ENCODE measurements around the gene WDR33.

WDR33 gene

DNA sequence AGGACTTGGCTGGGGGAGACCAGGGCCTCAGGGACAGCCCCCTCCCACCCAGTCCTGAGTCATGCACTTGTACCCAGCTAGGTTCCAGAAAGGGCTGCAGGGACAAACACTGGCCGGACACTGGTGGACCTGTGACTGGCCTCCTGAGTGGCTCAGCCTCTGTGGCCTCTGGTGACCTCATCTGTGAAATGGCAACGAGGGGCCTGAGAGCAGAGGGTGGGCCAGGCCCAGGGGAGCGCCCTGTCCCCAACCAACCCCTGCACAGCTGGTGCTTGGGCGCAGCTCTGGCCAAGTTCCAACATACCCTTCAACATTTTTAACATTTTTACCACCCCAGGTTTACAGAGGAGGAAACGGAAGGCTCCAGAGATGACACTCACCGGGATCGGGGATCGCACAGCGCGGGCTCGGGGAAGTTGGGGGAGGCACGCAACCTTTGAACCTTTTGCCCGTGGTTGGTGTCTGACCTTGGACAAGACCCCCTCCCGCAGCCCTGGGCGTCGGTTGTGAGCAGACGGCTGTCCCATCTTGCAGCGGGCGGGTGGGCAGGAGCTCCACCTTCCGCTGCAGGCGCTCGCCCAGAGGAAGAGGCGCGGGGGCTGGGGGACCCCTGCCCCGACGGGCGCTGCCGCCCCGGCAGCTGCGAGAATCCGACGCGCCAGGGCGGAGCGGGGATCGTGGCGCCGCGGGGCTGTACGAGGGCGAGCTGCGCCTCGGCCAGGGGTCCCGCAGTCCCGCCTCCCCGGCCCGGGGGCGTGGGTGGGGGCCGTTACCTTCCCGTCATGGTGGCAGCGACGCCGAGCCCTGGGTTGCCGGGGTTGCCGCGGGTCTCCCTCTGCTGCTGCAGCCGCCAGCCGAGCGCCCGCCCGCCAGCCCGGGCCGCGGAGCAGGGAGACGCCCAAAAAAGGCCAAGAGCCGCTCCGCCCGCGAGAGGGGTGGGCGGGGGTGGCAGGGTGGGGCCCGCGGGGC, 136.4 kb downstream of the WDR33 start:
- DNase-seq (ENCODE audit: low read depth in 2 of 2, low spot score in 1 of 2) = no peak

DNA sequence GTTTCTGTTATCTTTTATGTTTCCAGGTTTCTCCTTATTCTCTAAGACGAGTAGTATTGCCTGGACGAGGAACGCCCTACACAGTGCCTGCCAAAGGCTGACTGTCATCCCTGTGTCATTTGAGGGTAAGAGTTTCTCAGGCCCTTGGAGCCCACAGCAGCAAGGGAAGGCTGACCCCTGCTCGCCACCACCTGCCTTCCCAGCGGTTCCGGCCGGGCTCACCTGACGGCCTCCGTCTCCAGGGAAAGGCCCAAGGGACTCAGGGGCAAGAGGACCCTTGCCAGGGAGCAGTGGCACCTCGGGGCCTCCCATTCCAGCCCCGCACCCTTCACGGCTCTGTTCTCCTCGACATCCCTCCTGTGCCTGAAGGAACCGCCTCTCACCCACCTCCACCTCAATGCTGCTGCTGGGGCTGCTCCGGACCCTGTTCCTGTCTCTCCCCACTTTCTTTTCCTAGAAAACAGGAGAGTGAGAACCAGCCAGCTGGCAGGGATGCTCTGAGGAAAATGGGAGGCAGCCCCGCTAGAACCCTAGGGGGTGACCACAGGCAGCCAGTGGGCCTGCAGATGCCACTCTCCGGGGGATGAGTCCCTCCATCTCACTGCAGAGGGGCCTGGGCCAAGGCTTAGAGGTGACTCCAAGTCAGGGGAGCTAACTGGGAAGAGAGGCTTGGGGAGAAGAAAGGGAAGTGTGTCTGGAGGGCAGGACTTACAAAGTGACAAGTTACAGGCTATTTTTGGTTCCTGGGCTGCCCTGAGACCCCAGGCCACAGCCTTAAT, 137.5 kb downstream of the WDR33 start:
- DNase-seq (ENCODE audit: low read depth in 2 of 2, low spot score in 1 of 2) = no peak

DNA sequence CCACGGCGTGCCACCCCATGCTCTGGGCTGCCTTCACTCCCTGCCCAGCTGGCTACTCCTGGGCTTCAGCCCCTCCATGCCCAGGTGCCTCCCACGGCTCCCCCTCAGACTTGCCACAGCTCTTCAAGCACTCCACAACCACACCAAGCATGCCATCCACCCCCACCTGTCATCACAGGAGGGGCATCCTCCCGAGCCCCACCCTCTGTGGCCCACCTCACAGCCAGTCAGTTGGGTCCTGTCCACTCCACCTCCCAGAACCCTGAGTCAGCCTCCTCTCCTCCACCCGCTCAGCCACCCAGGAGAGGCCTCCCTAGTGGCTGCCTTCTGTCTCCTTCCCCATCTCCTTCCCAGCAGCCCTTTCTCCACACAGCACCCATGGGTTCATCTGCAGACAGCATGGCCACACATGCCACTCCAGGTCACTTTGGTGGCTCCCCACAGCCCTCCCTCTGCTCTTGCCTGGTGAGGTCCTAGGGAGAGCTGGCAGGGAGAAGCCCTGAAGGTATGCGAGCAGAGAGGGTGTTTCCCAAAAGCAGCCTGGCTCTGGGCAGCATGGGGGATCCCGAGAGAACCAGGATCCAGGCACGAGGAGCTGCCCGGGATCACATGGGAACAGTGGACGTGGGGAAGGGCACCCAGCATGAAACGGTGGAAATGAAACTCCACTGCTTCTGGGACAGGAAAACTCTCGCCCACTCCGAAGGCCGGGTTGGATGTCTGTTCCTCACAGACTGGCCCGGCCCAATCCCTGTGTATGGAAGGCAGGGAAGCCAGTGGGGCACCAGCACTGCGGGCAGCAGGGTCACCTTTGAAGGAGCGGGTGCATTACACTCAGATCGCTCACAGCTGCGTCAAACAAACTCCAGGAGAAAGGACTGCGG, 138.4 kb downstream of the WDR33 start:
- no peak for DNase-seq (ENCODE audit: low read depth in 2 of 2, low spot score in 1 of 2)

DNA sequence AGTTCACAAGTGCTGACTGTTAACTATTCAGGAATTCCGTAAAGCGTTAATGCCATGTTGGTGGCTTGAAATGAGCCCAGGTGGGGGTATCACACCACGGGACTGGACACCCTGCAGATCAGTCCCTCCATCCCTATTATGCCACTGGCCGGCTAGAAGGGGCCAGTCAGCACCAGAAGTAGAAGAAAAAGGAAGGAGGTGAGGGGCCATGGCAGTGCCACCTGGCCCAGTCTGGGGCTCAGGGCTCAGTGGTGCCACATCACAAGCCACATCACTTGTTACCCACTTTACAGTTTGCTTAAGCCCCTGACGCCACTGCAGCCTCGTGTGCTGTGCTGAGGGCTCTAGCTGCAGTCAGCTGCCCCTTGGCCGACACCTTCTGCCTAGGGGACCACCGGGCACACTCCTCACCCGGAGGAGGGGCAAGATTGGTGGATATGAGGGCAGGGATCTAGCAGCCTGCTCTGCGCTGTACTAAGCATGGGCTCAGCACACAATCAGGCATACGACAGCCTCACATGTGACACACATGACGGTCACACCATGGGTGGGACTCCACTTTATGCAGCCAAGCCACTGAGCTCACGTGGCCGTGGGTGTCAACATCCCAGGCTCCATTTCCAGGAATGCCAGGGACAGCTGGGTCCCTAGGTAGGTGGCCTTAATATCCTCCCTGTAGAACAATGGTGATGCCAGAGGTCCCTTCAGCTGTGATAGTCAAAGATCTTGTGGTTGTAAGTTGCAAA, 139.2 kb downstream of the WDR33 start:
- no peak for DNase-seq (ENCODE audit: low read depth in 2 of 2, low spot score in 1 of 2)

DNA sequence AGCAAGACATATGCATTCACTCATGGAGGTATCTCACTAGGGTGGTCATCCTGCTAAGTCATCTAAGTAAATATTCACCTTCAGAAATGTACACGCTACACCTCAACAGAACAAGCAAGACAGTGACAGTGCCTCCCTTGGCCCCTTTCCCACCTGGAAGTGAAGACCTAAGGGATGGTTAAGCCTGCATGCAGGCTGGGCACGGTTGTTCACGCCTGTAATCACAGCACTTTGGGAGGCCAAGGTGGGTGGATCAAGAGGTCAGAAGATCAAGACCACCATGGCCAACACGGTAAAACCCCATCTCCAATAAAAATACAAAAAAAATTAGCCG, 140.0 kb downstream of the WDR33 start:
- no peak for DNase-seq (ENCODE audit: low read depth in 2 of 2, low spot score in 1 of 2)

DNA sequence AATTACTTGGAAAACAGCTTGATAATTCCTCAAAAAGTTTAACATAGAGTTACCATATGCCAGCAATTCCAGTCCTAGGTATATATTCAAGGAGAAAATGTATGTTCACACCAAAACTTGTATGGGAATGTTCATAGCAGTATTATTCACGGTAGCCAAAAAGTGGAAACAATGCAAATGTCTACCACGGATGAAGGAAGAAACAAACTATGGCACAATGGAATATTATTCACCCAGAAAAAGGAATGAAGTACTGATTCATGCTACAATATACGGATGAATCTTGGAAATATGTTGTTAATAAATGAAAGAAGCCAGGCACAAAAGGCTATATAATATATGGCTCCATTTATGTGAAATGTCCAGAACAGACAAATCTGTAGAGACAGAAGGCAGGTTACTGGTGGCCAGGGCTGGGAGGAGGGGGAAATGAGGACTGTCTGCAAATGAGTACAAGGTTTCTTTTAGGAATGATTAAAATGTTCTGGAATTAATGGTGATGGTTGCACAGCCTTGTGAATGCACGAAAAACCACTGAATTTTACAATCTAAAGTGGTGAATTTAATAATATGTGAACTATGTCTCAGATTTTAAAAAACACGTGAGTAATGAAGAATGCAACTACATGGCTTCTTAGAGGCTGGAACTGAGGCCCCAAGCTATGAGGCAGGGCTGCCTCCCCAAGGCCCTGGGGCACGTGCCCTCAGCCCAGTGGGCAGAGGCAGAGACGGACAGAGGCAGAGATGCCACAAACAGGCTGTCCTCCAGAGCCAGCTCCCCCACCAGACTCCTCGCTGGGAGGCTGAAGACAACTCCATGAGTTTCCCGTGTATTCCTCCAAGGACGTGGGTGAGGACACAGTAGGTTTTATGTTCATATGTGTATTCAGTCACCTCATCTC, 140.7 kb downstream of the WDR33 start:
- no peak for DNase-seq (ENCODE audit: low read depth in 2 of 2, low spot score in 1 of 2)

DNA sequence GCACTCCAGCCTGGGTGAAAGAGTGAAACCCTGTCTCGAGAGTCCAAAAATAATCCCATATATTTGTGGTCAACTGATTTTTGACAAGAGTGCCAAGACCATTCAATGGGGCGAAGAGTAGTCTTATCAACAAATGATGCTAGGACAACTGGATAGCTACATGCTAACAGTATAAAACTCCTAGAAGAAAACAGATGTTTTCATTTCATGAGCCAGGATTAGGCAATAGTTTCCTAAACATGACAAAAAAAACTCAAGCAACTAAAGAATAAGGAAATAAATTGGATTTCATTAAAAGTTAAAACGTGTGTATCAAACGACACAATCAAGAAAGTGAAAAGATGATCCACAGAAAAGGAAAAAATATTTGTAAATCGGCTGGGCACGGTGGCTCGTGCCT, 141.9 kb downstream of the WDR33 start:
- DNase-seq (ENCODE audit: low read depth in 2 of 2, low spot score in 1 of 2) = no peak

DNA sequence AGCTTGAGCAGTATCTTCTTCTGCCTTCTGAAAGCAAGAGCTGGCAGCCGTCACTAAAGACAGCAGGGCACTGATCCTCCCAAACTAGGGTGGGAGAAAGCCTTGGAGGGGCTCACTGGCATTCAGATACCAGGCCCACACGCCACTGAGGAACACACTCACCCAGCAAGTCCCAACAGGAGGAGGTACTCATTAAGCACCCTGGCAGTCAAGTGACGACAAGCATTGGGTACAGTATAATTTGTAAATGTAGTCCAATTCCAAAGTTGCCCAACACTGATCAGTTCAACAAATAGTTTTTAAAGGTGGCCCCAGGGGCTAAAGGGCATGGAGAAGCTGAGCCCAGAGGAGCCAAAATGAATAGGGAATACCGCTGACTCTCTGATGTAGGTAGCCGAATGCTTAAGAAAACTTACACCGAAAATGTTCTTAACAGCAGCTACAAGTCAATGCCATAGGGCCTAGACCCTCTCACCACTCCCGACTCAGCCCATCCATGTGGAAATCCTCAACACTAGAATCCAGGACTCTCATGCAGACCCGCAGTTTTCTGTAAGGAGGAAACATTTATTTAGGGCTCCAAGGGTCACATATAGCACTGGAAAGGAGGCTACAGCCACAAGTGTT, 145.6 kb downstream of the WDR33 start:
- DNase-seq (ENCODE audit: low read depth in 2 of 2, low spot score in 1 of 2) = no peak

DNA sequence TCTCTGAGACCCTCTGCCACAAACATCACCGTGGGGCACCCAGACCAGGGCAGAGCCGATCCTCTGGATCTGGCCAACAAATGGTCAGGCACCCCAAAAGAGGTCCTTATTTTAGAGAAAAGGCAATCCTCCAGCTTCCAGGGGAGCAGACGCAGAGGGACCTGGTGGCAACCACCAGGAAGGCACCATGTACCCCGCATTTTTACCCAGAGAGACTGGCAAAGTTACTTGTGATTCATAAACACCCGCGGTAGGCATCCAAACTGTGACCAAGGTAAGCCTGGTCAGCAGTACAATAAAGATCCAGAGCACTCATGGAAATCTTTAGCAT, 146.1 kb downstream of the WDR33 start:
- DNase-seq (ENCODE audit: low read depth in 2 of 2, low spot score in 1 of 2) = no peak

DNA sequence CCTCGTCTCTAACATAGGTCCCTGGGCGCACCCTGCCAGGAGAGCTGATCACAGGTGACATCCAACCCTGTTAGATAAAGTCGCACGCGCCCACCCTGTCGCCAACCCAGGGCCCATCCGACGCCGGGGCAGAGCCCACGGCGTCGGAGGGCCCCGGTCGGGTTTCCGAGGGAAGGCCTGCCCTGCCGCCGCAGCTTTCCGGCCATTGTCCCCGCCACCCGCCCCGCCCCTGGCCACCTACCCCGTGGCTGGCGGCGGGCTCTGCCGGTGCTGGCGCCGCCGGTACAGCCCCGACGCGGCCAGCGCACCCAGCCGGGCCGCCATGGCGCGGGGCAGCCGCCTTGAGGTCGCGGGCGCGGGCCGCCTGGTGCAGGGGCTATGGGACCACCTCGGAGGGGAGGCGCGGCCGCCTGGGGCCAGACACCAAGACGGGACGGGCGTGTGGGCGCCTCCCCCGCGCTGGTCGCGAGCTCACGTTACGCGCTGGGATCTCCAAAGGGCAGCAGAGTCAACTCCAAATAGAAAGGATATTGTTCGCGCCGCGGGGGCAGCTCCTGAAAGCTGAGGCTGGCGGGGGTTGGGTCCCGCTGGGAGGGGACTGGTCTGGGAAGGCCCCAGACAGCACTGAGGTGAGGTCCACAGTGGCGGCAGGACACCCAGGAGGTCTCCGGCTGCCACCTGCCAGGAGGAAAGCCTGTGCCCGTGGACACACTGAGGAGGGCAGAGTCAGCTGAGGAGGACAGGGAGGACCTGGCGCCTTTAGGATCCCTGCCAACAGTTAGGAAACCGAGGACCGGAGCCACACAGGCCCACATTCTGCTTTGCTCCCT, 146.7 kb downstream of the WDR33 start:
- no peak for DNase-seq (ENCODE audit: low read depth in 2 of 2, low spot score in 1 of 2)

DNA sequence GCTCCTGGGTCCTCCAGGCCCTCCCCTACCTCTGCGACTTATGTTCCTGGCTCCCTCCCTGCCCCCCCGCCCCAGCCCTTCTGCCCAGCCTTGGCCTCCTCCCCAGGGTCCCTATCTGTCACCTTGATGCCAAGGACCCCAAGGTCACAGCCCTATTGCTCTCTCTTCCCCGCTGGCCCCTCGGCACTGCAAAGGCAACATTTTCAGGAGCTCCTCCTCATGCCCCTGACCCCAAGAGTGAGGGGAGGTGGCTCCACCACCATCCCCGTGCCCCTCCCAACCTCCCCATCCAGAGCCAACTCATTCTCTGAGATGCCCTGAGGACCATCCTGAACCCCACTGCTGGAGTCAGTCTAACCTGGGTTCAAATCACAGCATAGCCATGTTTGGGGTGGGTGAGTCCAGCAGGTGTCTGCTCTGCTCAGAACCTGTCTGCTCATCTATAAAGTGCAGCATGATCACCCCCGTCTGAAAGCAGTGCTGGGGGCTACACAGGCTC, 147.4 kb downstream of the WDR33 start:
- DNase-seq (ENCODE audit: low read depth in 2 of 2, low spot score in 1 of 2) = no peak

DNA sequence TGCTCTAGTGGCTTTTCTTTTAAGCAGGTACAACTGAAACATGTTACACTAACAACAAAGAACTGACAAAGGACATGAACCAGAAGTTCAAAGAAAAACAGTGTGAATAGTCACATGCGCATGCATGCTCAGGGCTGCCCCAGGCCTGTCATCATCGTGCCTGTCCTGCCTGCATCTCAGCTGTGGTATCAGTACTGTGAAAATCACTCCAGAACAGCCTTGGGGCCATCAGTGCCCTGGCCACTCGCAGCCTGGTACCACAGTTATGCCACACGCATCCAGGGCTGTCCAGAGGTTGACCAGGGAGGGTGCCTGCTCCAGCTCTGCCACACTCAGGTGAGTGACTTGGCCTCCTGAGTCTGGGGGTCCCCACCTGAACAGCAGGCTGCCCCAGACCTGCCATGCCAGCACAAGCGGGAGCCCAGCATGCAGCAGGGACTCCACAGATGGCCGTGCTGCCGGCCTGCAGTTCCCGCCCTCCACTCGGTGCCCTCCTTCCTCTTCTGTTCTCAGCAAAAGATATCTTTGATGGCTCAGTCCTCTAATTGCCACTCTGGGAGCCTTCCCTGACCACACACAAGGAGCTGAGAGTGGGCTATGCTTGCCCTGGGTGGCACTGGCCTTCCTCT, 147.9 kb downstream of the WDR33 start:
- no peak for DNase-seq (ENCODE audit: low read depth in 2 of 2, low spot score in 1 of 2)

DNA sequence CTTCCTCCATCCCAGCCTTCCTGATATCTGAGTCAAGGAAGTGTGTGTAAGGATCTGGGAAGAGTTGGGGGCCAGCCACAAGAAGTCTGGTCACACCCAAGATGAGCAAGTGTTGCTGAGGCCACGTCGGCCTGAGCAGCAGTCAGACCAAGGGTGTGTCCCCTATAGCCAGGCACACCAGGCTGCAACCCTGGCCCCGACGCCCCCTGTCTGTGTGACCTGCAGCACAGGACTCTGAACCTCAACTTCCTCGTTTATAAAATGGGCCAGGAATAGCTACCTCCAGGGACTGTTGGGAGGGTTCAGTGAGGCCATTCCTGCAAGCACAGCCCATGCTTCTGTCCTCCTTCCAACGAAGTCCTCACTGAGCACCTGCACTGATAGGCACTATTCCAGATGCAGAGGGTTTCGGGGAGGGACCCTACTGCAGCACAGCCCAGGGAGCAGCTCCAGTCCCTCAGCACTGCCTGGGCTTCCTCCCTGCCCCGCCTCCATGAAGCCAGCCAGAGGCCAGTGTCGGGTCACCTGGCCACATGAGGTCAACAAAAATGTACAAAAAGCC, 148.9 kb downstream of the WDR33 start:
- DNase-seq (ENCODE audit: low read depth in 2 of 2, low spot score in 1 of 2) = no peak

DNA sequence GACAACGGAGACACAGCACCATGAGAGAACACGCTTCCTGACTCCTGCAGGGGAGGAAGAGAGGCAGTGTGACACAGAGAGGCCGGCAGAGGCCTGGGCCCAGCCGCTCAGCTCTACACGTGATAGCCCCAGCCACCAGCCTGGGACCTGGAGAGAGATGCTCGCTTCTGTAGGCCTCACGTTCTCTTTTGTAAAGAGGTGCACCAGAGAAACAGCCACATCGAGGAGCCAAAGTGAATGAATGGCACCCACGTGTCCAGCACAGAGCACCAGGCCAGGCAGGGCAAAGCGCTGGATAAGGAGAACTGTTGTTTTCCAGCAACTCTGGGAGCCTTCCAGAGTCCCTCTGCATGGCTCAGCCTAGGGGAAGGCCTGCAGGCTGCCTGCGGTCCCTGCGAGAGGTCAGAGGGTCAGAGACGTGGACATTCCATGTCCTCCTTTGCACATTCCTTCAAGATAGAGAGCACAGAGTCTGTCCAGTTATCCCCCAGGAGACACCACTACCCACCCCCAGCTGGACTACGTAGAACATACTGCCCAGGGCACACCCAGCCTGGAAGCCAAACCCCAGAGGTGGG, 149.8 kb downstream of the WDR33 start:
- DNase-seq (ENCODE audit: low read depth in 2 of 2, low spot score in 1 of 2) = no peak

DNA sequence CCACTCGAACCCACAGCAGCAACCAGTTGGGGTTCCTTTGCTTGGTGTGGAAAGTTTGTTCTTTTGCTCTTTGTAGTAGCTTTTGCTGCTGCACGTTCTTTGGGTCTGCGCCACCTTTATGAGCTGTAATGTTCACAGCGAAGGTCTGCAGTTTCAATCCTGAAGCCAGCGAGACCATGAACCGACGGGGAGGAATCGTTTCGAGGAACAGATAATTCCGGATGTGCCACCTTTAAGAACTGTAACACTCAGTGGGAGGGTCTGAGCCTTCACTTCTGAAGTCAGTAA, 150.7 kb downstream of the WDR33 start:
- DNase-seq (ENCODE audit: low read depth in 2 of 2, low spot score in 1 of 2) = no peak

DNA sequence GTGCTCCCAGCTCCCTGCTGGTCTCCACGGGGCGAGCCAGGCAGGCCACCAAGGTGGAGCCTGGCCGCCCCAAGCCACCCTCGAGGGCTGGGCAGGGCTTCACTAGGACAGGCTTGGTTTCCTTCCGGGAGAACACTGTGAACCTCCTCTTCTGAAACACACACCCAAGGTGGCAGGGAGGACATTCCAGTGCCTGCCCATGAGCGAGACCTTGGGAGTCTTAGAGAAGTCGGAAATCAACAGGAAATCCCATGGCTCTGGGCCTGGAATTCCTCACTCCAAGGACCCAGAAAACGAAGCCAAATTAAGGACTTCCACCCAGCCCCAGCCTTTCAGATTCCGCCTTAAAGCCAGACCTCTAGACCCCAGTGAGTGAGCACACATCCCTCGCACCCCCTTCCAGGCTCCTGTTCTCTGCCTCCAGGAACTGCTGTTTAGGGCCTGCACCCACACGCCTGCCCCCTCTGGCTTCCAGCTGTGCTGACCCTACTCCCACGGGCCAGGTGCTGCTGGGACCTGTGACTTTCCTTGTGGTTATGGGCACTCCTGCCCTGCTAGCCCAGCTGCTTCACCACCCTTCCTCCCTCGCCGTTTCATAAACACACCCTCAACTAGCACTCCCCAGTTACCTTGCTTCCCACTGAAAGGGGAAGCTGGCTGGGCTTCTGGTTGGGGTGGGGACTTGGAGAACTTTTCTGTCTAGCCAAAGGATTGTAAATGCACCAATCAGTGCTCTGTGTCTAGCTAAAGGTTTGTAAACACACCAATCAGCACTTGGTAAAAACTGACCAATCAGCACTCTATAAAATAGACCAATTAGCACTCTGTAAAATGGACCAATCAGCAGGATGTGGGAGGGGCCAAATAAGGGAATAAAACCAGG, 151.3 kb downstream of the WDR33 start:
- no peak for DNase-seq (ENCODE audit: low read depth in 2 of 2, low spot score in 1 of 2)

All from stimulated activated CD8-positive, alpha-beta memory T cell treated with anti-CD3 and anti-CD28 coated beads, Interleukin-4, amount 100 ng/mL, for 4 hours (primary cell).